ENCODE measurements around the gene ZNF324. TPM values are rescaled to one million over a fixed set of nuclear protein-coding genes. Genes with fewer than 3 reads are reported as not detected.

ZNF324 gene
- total and polyA plus RNA-seq, 2 experiments from 2014 or later = 9.1 to 13.1 TPM

DNA sequence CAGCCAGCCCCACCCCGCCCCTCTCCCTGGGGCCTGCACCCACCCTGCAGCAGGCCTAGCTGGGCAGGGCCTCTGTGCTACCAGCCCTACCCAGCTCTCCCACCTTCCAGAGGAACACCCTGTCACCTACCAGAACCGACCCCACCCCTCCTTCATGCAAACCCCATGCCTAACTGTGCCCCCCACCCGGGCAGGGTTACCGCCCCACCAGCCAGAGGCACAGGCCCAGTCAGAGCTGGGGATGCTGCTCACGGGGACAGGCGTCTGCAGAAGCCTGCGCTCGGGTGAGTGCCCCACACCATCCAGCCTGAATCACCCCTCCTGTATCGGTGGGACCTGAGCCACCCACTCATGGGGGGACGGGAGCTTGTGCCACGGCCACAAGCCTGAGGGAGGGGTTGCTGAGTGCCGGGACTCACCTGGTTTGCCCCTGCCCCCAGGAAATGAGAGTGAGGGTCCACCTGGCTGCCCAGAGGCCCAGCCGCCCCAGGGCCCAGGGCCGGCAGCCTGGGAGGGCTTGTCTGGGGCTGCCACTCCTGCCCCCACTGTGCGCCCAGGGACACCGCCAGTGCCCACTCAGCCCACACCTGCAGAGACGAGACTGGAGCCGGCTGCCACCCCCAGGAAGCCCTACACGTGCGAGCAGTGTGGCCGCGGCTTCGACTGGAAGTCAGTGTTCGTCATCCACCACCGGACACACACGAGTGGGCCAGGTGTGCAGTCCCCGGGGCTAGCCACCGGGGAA lies 13.0 kb downstream of the ZNF324 start:
- 95% methylated on average over 27 of the region's 28 CpGs for WGBS (ENCODE audit: low lambda C conversion rate, missing lambda C conversion rate)
- no peaks in the 10 kb centered on the region for H3K27me3 ChIP-seq
- no peak overlapping the region for H2AFZ ChIP-seq
- no peaks in the 10 kb centered on the region for H4K20me1 ChIP-seq (ENCODE audit: insufficient read depth, poor library complexity, severe bottlenecking)
- TF ChIP-seq CTCF (IDR thresholded peaks at IDR 0.05; ENCODE audit: poor library complexity) = no peak
- TF ChIP-seq EZH2 (IDR thresholded peaks at IDR 0.05; ENCODE audit: borderline replicate concordance) = no peak
- TF ChIP-seq EZH2phosphoT487 (IDR thresholded peaks at IDR 0.05; ENCODE audit: low read depth, severe bottlenecking, unreplicated experiment) = no peak
- no peaks in the 10 kb centered on the region for H3K9me2 ChIP-seq (replicated peaks; ENCODE audit: insufficient read depth)
- no peak overlapping the region for H3K4me3 ChIP-seq
- no peaks in the 10 kb centered on the region for H3K36me3 ChIP-seq (replicated peaks; ENCODE audit: insufficient read depth, low read depth)
- DNase-seq (ENCODE audit: low spot score) = no peak
- peaks cover 11% of the 10 kb centered on the region for H3K4me1 ChIP-seq (ENCODE audit: insufficient read depth)
- peaks cover 6% of the 10 kb centered on the region for H3K79me2 ChIP-seq
- H3K9me3 ChIP-seq (ENCODE audit: low read depth) = no peaks in the 10 kb centered on the region
- H3K27ac ChIP-seq = no peak overlapping the region
- no peak overlapping the region for H3K4me2 ChIP-seq

- DNase-seq (ENCODE audit: low spot score) = no peak
- peaks cover 6% of the 10 kb centered on the region for H3K79me2 ChIP-seq
- H3K4me3 ChIP-seq = no peak overlapping the region
- TF ChIP-seq EZH2phosphoT487 (IDR thresholded peaks at IDR 0.05; ENCODE audit: low read depth, severe bottlenecking, unreplicated experiment) (no peak), CTCF (IDR thresholded peaks at IDR 0.05; ENCODE audit: poor library complexity) (no peak), EZH2 (IDR thresholded peaks at IDR 0.05; ENCODE audit: borderline replicate concordance) (no peak)
- WGBS (ENCODE audit: low lambda C conversion rate, missing lambda C conversion rate) = 96% methylated on average over 20 of the region's 20 CpGs
- H3K9me3 ChIP-seq (ENCODE audit: low read depth) = no peaks in the 10 kb centered on the region
- no peaks in the 10 kb centered on the region for H3K27me3 ChIP-seq
- no peaks in the 10 kb centered on the region for H4K20me1 ChIP-seq (ENCODE audit: insufficient read depth, poor library complexity, severe bottlenecking)
- H3K4me2 ChIP-seq = no peak overlapping the region
- H2AFZ ChIP-seq = no peak overlapping the region
- H3K36me3 ChIP-seq (replicated peaks; ENCODE audit: insufficient read depth, low read depth) = no peaks in the 10 kb centered on the region
- H3K9me2 ChIP-seq (replicated peaks; ENCODE audit: insufficient read depth) = no peaks in the 10 kb centered on the region
- H3K4me1 ChIP-seq (ENCODE audit: insufficient read depth) = peaks cover 8% of the 10 kb centered on the region
- H3K27ac ChIP-seq = no peak overlapping the region
Measured at GRCh38 chr19:58480481-58480830, 13.6 kb downstream of the ZNF324 start.

GRCh38 chr19:58480831-58481230 lies 14.0 kb downstream of the ZNF324 start:
- no peaks in the 10 kb centered on the region for H3K27me3 ChIP-seq
- H3K4me1 ChIP-seq (ENCODE audit: insufficient read depth) = peaks cover 8% of the 10 kb centered on the region
- no peaks in the 10 kb centered on the region for H3K9me3 ChIP-seq (ENCODE audit: low read depth)
- no peak overlapping the region for H3K4me2 ChIP-seq
- DNase-seq (ENCODE audit: low spot score) = no peak
- H4K20me1 ChIP-seq (ENCODE audit: insufficient read depth, poor library complexity, severe bottlenecking) = no peaks in the 10 kb centered on the region
- no peaks in the 10 kb centered on the region for H3K9me2 ChIP-seq (replicated peaks; ENCODE audit: insufficient read depth)
- H2AFZ ChIP-seq = no peak overlapping the region
- TF ChIP-seq EZH2 (IDR thresholded peaks at IDR 0.05; ENCODE audit: borderline replicate concordance) (no peak), EZH2phosphoT487 (IDR thresholded peaks at IDR 0.05; ENCODE audit: low read depth, severe bottlenecking, unreplicated experiment) (no peak), CTCF (IDR thresholded peaks at IDR 0.05; ENCODE audit: poor library complexity) (no peak)
- H3K36me3 ChIP-seq (replicated peaks; ENCODE audit: insufficient read depth, low read depth) = no peaks in the 10 kb centered on the region
- H3K4me3 ChIP-seq = no peak overlapping the region
- H3K79me2 ChIP-seq = peaks cover 6% of the 10 kb centered on the region
- H3K27ac ChIP-seq = no peak overlapping the region
- 81% methylated on average over 2 of the region's 2 CpGs for WGBS (ENCODE audit: low lambda C conversion rate, missing lambda C conversion rate)
